Effector memory CD8-positive, alpha-beta T cell (primary cell): ENCODE results near the gene TMIE.

Source experiments
- ATAC-seq: fragments of 150-1000 bp; cut with Tn5 transposase; replicated peaks from 2 replicates; pipeline ENCODE4 v1.10.0; 2021; ENCODE audit warnings: mild to moderate bottlenecking, moderate library complexity
- DNase-seq, 3 experiments: peaks; one replicate each; pipeline ENCODE4 v3.0.0; 2021
- H3K27ac Mint-ChIP-seq, 2 donors: one replicate each; pipeline ENCODE4 v1.8.0; 2022; ENCODE audit warnings: mild to moderate bottlenecking in 2 of 2, mixed read lengths in 2 of 2, moderate library complexity in 2 of 2
- H3K27me3 Mint-ChIP-seq, 2 donors: one replicate each; pipeline ENCODE4 v1.8.0; 2022; ENCODE audit warnings: mixed read lengths in 2 of 2
- H3K36me3 Mint-ChIP-seq: one replicate; pipeline ENCODE4 v1.8.0; 2022; ENCODE audit warnings: mild to moderate bottlenecking, moderate library complexity, mixed read lengths; ENCODE audit not compliant: insufficient read depth
- H3K4me1 Mint-ChIP-seq, 2 donors: one replicate each; pipeline ENCODE4 v1.8.0; 2022; ENCODE audit warnings: low read depth in 2 of 2, mixed read lengths in 2 of 2
- H3K4me3 Mint-ChIP-seq, 2 donors: one replicate each; pipeline ENCODE4 v1.8.0; 2022; ENCODE audit warnings: mild to moderate bottlenecking in 2 of 2, mixed read lengths in 2 of 2, moderate library complexity in 2 of 2
- H3K9me3 Mint-ChIP-seq, 2 donors: one replicate each; pipeline ENCODE4 v1.8.0; 2022; ENCODE audit warnings: mixed read lengths in 2 of 2

The TMIE gene

DNA sequence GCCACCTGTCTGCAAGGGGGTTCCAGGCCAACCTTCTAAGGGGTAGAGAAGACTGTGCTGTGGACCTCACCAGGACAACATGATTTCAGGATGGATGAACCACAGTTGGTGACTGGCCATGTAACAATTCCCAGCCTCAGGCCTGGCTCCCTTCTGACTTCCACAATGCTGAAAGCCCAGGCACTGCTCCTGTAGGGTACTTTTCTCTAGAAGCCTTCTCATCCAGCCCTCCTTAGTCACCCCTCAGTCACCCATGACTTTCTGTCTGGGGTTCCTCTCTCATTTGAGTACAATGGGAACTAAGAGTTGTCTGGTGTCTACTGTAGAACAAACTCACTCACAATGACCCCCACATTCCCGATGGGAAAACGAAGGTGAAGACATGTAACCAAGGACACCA lies 16.3 kb upstream of the TMIE start:
- no peaks in the 10 kb centered on the region for H3K4me1 Mint-ChIP-seq
- peaks cover 0 to 15% of the 10 kb centered on the region in 2 donors for H3K27me3 Mint-ChIP-seq
- DNase-seq (no peak), ATAC-seq (no peak)
- no peak overlapping the region for H3K27ac Mint-ChIP-seq
- no peak overlapping the region for H3K4me3 Mint-ChIP-seq
- H3K36me3 Mint-ChIP-seq = no peaks in the 10 kb centered on the region
- H3K9me3 Mint-ChIP-seq = no peaks in the 10 kb centered on the region

DNA sequence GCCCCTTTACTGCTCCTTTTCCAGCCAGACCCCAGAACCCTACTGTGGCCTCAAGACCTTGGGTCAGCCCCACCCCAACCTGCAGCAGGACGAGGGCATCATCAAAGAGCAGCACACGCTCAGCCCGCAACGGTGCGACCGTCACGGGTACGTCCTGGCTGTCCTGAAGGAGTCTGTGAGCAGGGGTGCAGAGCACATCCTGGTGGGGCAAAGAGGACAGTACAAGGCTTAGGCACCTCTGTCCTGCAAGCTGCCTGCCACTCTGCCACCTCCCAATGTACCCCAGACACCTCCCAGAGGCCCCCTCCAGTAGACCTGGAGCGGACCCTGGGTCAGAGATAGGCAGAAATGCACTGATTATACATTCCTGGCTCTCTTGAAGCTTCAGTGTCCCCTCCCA lies 15.7 kb upstream of the TMIE start:
- Mint-ChIP-seq H3K9me3 (no peaks in the 10 kb centered on the region), H3K27ac (no peak overlapping the region), H3K27me3 (peaks cover 0 to 9% of the 10 kb centered on the region in 2 donors), H3K36me3 (no peaks in the 10 kb centered on the region), H3K4me1 (no peaks in the 10 kb centered on the region), H3K4me3 (no peak overlapping the region)
- no peak for DNase-seq
- ATAC-seq = no peak

DNA sequence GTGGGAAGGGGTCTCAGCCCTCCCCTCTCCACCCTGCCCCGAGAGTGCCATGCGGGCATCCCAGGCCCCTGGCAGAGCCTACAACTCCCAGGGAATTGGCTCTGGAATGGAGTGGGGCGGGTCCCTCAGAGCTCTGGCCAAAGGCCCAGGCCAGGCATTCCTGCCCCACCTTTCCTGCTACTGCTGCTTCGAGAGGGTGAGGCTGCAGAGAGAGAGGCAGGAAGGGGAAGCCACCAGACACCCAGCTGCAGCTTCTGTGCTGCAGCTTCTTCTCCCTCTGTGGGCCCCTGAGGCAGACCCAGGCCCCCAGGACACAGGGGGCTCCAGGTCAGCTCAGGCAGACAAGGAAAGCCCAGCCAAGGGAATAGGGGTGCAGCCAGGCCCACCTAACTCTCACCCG lies 10.4 kb upstream of the TMIE start:
- ATAC-seq = no peak
- Mint-ChIP-seq H3K4me3 (no peak overlapping the region), H3K27me3 (peaks cover 5 to 22% of the 10 kb centered on the region in 2 donors), H3K27ac (peak overlapping the region in 1 of 2 donors; percentile 45), H3K9me3 (no peaks in the 10 kb centered on the region), H3K36me3 (no peaks in the 10 kb centered on the region), H3K4me1 (peaks cover 18 to 23% of the 10 kb centered on the region in 2 donors)
- DNase-seq = no peak

DNA sequence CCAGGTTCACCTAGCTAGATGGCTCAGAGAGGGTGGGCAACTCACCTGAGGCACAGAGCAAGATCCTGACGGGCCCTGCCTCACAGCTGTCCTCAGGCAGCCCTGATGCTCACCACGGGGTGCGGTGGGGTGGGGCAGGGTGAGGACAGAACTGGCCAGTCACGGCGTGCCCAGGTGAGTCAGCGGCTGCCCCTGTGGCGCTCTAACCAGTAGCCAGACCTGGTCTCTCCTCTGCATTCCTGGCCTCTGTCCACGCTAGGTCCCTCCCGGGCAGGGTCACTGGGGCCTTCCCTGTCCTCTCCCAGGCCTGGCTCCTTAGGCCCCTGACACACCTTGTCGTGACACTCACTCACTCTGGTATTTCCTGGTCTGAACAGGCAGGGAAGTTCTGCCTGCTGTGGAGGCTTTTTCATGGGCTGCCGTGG lies 8.6 kb upstream of the TMIE start:
- Mint-ChIP-seq H3K4me3 (peak overlapping the region; percentile 78), H3K9me3 (no peaks in the 10 kb centered on the region), H3K4me1 (peaks cover 22 to 31% of the 10 kb centered on the region in 2 donors), H3K27ac (peak overlapping the region in 1 of 2 donors; percentile 63), H3K36me3 (no peaks in the 10 kb centered on the region), H3K27me3 (peaks cover 5 to 18% of the 10 kb centered on the region in 2 donors)
- DNase-seq = no peak
- no peak for ATAC-seq

DNA sequence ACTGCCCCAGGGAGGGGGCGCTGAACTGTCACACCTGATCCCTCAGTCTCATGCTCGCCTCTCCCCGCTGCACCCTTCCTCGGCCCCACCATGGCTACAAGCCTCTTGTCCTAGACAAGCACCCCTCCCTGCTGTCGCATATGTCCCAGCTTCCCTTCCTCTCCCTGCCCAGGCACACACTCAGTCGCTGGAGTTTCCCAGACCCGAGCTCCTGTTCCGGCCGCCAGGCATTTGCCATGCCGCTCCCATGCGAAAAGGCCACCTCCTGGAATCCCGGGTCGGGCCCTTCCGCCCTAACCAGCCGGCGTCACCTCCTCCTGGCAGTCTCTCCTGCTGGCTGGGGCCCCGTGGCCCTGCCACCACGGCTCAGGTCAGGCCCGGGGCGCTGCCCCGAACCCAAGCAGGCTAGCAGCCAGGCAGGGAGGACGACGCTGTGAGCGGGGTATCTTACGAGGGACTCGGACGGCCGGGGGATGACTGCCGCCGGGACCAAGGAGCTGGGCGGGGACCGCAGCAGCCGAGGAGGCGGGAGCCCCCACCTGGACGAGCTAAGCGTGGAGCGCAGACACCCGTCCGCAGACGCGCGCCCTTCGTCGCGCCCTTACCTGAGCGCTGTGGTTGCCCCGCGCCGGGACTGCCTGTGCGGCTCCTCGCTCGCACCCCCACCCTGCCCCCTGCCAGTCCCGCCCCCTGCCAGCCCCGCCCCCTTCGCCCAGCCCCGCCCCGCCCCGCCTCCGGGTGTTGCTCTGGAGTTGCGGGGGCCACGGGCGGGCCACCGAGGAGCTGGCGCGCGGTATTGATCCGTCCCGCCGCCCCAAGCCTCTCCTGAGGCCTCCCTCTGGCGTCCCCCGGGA lies 7.9 kb upstream of the TMIE start, which contains the start of gene ALS2CL:
Gene ALS2CL (minus strand): TSS at position 642 of the 854 bp plus-strand sequence. CDS start 4,239 bp downstream, outside the sequence.
- H3K4me3 Mint-ChIP-seq = peak within 1 kb of the TSS; percentile 78
- peak within 1 kb of the TSS in 1 of 2 donors; percentile 85 for H3K27ac Mint-ChIP-seq
- H3K27me3 Mint-ChIP-seq = peaks cover 5 to 18% of the 10 kb centered on the region in 2 donors
- H3K36me3 Mint-ChIP-seq = no peaks in the 10 kb centered on the region
- H3K9me3 Mint-ChIP-seq = no peaks in the 10 kb centered on the region
- H3K4me1 Mint-ChIP-seq = peaks cover 22 to 32% of the 10 kb centered on the region in 2 donors
- ATAC-seq (peak; percentile 79), DNase-seq (peak; percentile 46 to 57 (median 55))

DNA sequence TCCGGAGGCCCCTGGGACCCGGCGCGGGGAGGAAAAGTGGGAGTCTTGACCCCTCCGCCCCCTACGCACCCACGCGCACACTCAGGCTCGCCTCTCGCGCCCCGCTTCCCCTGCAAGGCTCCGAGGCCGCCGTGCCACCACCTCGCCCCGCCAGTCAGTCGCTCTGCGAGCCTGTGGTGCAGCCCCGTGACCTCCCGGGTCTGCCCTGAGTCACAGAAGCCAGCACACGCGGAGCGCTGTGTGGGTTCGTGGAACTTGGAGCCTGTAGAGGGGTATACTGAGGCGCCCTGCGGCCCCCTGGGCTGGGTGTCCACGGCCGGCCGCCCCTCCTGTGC lies 7.3 kb upstream of the TMIE start:
- H3K27ac Mint-ChIP-seq = no peak overlapping the region

DNA sequence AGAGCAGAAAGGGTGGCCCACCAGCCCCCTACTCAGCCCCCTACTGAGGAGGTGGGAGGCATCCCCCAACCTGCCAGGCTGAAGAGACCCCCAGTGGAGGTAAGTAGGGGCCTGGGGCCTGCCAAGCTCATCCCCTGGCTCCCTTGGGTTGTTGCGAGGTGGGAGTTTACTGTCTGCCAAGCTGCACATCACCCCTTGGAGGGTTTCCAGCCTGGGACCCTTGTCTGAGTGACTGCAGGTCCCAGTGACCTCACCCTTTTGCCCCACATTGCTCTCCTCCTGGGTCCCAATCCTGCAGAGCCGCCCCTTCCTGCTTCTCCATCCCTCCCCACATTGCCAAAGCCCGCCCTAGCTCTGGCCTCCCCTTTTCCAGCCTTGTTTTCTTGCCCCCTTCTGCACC lies 6.7 kb upstream of the TMIE start:
- peak overlapping the region in 1 of 2 donors; percentile 85 for H3K27ac Mint-ChIP-seq
- peaks cover 5 to 18% of the 10 kb centered on the region in 2 donors for H3K27me3 Mint-ChIP-seq
- no peaks in the 10 kb centered on the region for H3K36me3 Mint-ChIP-seq
- H3K9me3 Mint-ChIP-seq = no peaks in the 10 kb centered on the region
- H3K4me3 Mint-ChIP-seq = peak overlapping the region; percentile 78
- peaks cover 22 to 32% of the 10 kb centered on the region in 2 donors for H3K4me1 Mint-ChIP-seq
- no peak for ATAC-seq
- DNase-seq = no peak

More for the DNA sequence above, 7.3 kb upstream of the TMIE start:
- DNase-seq = peak in 2 of 3 experiments; percentile 41 to 46
- Mint-ChIP-seq H3K9me3 (no peaks in the 10 kb centered on the region), H3K4me1 (peaks cover 22 to 32% of the 10 kb centered on the region in 2 donors), H3K4me3 (peak overlapping the region; percentile 78), H3K27me3 (peaks cover 5 to 18% of the 10 kb centered on the region in 2 donors), H3K36me3 (no peaks in the 10 kb centered on the region)
- ATAC-seq = peak; percentile 67

DNA sequence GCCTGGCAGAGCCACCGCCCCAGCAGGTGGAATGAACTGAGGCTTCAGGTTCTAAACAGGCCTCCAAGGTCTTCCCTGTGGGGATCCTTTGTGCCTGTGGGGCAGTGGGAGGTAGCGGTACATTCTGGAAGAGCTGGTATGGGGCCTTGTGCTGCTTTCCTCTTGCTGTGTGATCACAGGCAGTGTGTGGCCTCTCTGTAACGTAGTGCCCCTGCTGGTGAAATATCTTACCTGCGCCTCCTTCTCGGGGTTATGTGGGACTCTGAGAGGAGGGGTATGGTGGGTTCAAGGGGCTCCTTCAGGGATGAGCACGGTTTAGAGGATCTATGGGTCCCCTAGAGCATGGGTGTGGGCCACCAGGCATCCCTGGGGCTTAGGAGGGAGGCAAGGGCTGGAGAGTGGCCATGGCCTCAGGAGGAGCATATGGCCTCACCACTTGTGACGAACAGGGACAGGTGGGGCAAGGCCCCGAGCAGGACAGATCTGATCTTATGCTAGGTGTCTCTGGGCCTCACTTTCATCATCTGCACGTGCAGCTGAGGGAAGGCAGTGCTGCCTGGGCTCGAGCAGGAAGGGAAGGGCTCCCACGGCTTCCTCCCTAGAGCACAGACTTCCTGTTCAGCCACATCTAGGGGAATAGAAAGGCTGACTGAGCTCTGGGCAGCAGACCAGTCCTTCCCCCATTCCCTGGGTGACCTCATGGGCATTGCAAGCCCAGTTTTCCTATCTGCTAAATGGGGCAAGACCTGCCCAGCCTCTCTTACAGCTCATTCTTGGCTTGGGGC lies 5.8 kb upstream of the TMIE start:
- no peaks in the 10 kb centered on the region for H3K9me3 Mint-ChIP-seq
- ATAC-seq (peak; percentile 11), DNase-seq (peak; percentile 13 to 45 (median 22))
- H3K27me3 Mint-ChIP-seq = peaks cover 5 to 18% of the 10 kb centered on the region in 2 donors
- H3K4me1 Mint-ChIP-seq = peaks cover 22 to 32% of the 10 kb centered on the region in 2 donors
- peak overlapping the region; percentile 78 for H3K4me3 Mint-ChIP-seq
- H3K27ac Mint-ChIP-seq = peak overlapping the region; percentile 84 to 85
- H3K36me3 Mint-ChIP-seq = no peaks in the 10 kb centered on the region

DNA sequence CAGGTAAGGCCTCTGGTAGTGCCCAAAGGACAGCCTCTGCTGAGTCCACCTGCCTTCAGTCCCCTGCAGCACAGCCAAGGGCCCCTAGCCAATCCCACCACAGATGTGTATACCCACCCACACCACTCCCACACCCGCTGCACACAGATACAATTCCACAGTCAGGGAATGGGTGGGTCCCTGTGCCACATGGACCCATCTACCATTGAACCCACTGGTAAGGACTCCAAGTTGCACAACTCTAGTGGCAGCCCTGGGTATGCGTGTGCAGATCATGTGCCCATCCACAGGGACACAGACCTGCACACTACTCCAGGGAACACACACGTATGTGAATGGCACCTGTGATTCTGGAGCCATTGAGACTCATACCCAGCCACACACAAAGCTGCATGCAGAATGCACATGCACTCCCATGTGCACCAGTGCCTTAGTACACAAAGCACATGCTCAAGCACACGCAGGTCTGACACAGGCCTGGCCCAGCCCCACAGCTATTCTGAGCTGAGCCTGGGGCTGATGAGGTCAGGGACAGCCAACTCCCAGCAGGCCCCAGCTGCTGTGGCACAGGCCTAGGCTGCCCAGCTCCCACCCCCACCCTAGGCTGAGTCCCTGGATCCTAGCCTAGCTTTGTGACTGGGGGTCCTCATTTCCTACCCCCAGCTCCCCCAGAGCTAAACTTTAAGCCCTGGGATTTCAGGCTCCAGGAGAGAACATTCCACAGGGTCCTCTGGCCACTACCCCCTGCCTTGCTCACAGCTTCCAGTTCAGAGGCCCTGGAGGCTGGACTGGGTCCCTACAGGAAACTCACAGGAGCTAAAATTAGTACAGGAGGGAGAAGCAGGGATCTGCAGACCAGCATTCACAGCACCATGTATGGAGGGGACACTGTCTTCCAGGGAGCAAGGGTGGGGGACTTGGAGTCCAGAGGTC lies 5.0 kb upstream of the TMIE start:
- peaks cover 5 to 18% of the 10 kb centered on the region in 2 donors for H3K27me3 Mint-ChIP-seq
- ATAC-seq (no peak), DNase-seq (no peak)
- no peaks in the 10 kb centered on the region for H3K9me3 Mint-ChIP-seq
- peak overlapping the region; percentile 84 to 85 for H3K27ac Mint-ChIP-seq
- no peaks in the 10 kb centered on the region for H3K36me3 Mint-ChIP-seq
- peaks cover 22 to 32% of the 10 kb centered on the region in 2 donors for H3K4me1 Mint-ChIP-seq
- H3K4me3 Mint-ChIP-seq = peak overlapping the region; percentile 78

DNA sequence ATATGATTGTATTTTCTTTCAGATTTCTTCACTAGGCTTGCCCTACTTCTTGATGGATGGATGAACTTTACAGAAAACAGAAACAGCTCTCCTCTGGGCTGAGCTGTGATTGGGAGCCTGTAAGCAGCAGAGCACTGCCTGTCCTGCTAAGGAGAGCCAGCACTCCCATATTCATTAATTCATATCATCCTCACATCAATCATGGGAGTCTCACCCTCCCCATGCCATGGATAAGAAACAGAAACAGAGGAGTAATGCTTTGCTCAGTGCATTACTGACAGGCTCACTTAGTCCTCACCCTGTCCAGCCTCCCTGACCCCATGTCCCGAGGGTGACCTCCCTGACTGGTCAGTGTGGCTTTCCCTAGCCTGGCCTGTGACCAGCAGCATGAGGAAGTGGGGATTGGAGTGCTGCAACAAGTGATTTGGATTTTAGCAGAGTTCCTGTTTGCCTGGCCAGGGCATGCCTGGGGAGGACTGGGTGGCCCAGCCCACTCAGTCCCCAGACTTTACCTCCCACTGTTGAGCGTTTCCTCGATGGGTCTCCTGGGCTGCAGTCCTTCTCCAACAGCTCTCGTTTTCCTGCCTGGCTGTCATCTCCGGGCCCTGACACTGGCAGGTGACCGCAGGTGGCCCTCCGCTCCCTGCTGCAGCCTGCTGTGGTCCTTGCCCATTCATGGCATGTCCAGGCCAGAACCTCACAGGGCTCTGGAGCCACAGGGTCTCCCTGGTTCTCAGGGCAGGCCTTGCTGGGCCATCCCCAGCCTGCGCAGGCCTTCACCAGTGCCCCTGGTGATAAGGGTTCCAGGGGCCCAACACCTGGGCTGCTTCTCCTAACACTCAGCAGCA lies 1.3 kb upstream of the TMIE start:
- Mint-ChIP-seq H3K4me1 (peaks cover 12 to 18% of the 10 kb centered on the region in 2 donors), H3K27me3 (peaks cover 13 to 16% of the 10 kb centered on the region in 2 donors), H3K27ac (no peak overlapping the region), H3K9me3 (no peaks in the 10 kb centered on the region), H3K36me3 (no peaks in the 10 kb centered on the region), H3K4me3 (no peak overlapping the region)
- ATAC-seq (no peak), DNase-seq (no peak)

DNA sequence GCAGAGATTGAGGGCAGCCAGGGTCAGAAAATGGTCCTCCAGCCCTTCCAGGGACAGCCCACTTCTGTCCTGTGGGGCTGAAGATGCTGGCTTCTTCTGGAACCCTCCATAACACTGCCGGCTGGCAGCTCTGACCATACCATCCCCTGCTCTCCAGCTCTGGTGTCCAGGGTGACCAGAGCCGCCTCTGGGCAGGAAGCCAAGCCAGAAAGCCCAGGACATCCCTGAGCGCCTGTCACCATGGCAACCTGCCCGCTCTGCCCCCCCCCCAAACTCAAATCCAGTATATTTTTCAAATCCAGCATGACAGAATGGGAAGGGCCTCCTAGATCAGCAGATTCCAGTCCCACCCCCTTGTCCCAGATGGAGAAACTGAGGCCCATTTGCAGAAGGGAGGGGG lies 420 bp upstream of the TMIE start:
- Mint-ChIP-seq H3K27ac (no peak overlapping the region), H3K9me3 (no peaks in the 10 kb centered on the region), H3K4me1 (peaks cover 4 to 11% of the 10 kb centered on the region in 2 donors), H3K27me3 (peaks cover 13 to 18% of the 10 kb centered on the region in 2 donors), H3K4me3 (no peak overlapping the region), H3K36me3 (no peaks in the 10 kb centered on the region)
- DNase-seq (no peak), ATAC-seq (no peak)
